GM19452 (cell line): ENCODE measurements around the gene ASRGL1.

Experiments used
- ATAC-seq: cut with Tn5 transposase; IDR thresholded peaks from one replicate; pipeline ENCODE4 v1.9.1; 2021; ENCODE audit not compliant: unreplicated experiment

ASRGL1 gene

DNA sequence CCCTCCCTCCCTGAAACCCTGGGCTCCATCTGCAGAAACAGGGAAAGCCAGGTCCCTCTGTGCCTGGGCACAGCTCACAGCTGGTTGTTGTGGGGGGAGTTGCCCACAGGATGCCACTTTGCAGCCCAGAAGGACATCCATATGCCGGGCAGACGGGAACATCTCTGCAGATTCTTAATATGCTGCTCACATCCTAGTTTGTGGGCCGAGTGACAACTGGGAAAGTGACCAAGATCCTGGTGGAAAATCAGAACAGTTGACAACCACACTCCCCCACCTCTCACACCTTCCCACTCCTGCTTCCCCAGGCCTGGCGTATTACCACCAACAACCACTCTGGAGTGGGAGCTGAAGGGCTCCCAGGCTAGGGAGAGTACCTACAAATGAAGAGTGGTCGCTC, 74.3 kb downstream of the ASRGL1 start:
- ATAC-seq, result no peak

DNA sequence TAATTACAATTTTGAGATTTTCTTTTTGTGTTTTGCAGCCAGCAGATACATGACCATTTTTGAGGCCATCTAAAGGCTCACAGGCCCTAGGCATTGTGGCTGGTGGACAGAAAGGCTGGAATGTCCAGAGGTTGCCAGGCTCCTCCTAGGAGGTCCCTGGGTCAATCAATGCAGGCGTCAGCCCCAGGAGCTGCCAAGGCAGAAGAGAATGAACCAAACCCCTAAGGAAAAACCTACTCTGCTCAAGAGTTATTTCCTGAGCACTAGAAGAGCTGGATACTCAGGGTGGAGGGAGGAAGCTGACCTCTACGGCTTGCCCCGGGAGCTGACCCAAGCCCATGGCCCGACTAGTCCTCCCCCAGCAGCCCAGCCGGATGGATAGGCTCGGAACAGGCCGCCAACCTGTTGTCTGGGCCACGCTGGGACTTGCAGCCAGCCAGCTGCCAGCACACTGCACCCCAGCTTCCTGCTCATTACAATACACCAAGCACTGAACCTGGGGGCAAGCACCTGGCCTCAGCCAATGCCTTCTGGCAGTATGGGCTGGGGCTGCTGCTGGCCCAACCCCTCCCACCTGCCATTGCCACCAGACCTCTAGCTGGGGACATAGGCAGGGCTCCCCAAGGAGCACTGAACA, 75.9 kb downstream of the ASRGL1 start:
- ATAC-seq, result no peak

DNA sequence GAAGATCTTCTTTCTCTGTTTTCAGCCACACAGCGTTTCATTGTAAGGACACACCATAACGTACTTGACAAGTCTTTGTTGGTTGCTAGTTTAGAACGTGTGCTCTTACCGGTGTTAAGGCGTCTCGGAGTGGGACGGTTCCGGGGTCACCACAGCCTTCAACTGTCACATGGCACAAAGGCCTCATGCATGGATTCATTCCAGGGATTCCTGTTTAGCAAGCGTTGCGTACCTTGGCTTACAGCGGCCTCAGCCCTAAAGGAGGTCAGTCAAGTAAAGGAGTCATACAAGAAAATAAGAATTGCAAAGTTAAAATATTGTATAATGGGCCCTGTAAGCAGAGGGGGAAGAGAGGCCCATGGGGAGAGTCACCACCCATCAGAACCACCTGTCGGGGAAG, 79.3 kb downstream of the ASRGL1 start:
- no peak for ATAC-seq

DNA sequence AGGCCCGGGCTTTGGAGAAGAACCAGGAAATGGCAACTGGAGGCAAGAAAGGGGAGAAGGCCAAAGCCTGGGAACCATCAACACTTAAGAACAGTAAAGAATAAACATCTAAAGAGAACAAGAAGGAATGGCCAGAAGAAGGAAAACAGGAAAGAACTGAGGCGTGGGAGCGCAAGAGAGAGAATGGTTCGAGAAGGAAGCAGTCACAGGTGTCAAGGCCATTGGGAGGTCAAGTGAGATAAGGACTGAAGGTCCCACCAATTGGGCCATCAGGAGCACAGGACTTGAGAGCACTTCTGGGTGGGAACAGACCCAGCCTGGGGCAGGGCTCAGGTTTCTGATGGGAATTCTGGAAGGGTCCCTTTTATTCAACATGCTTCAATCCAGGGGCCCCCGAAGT, 80.9 kb downstream of the ASRGL1 start:
- no peak for ATAC-seq

DNA sequence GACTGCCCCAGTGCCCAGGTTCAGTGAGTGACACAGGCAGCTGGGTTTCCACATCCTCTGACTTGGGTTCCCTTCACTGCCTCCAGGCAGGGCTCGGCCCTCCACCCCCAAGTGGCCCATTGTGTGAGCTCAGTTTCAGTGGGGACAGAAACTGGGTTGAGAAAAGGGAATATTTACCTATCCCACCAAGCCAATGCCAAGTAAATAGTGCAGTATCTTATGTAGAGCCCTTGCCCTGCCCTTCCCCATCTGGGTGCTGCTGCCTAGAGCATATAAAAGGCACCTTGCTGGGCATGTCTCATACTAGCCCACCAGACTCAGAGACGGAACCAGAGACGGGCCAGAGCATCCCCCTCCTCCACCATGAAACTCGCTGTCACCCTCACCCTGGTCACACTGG, 81.5 kb downstream of the ASRGL1 start, which contains the start of gene SCGB1A1:
Gene SCGB1A1, plus strand, starts transcription at position 301 of the 400 bp plus-strand sequence. Its CDS starts 63 bp downstream, at position 364.
- no peak for ATAC-seq

DNA sequence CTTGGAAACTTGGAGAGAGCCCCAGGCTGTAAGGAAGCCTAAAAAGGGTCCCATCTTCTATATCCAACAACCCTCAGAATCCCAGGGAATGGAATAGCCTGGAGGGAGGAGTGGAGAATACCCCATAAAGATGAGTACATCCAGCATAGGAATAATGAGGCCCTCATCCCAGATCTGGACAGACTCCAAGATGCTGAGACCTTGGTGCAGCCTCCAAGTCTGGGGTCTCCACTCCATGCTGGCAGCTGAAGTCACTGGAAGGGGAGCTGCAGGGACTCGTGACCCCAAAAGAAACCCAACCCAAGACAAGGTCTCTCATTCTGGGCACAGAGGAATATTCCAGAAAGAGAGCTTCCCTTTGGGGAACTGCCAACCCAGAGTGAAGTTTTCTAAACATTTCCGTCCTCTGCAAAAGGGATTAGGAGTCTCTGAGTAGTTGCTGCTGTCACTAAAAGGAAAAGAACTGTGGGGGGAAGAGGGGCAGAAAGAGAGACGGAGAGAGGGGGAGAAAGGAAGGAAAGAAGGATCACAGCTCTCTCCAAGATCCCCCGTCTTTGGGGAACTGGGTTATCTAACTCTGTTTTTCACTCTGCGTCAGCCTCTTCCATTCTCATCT, 82.2 kb downstream of the ASRGL1 start:
- ATAC-seq, result no peak

DNA sequence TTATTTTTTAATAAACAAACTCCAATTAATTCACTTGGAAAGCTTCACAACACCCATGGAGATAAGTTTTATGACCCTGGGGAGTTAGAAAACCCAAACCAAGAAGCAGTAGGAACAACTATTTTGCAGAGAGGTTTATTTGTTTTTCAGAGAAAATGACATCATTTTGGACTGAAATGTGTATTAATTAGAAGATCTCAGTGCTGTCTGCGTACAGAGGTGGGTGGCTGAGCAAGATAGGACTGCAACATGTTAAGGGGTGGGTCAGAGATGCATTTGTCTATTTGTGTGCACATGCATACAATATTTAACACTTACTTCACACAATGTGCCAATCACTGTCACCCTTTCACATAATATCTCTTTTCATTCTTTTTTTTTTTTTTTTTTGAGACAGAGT, 82.7 kb downstream of the ASRGL1 start:
- no peak for ATAC-seq

DNA sequence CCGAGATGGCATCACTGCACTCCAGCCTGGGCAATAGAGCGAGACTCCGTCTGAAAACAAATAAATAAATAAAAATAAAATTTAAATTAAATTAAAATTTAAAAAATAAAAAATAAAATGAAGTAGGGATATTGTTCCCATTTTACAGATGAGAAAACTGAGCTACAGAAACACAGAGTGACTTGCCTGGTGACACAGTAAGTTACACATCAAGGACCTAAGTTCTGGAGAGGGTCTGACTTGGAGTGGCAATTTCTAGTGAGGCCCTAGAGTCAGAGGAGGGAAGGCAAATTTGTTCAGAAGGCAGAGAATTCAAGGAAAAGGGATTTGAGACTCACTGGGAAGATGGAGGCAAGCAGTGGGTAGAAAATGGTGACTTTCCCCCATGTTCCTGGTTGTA, 83.6 kb downstream of the ASRGL1 start:
- no peak for ATAC-seq

DNA sequence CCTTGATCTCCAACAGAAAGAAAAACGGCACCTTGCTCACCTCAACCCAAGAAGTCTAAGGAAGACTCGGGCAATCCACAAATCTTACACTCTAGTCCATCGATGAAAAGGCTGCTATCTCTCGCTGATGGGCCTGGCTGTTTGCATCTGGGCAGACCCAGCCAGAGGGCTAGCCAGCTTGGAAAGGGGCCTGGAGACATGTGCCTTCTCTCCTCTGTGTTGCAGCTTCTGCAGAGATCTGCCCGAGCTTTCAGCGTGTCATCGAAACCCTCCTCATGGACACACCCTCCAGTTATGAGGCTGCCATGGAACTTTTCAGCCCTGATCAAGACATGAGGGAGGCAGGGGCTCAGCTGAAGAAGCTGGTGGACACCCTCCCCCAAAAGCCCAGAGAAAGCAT, 84.7 kb downstream of the ASRGL1 start:
- no peak for ATAC-seq

DNA sequence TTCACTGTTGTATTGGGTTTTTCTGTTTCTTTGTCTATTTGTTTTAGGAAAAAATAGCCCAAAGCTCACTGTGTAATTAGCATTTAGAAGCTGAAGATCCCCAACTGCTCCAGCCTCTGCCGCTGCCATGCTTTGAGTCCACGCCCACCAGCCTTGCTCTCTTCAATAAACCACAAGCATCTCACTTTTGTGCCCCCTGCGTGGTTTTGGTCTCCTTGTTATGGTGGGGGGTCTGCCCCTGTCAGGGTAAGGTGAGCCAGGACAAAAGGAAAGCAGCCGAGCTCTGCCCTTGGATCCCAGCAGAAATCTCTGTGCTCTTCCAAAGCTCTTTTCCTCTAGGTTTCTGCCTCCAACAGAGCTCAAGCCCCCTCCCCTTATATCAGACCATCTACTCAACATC, 85.8 kb downstream of the ASRGL1 start:
- ATAC-seq, result no peak

DNA sequence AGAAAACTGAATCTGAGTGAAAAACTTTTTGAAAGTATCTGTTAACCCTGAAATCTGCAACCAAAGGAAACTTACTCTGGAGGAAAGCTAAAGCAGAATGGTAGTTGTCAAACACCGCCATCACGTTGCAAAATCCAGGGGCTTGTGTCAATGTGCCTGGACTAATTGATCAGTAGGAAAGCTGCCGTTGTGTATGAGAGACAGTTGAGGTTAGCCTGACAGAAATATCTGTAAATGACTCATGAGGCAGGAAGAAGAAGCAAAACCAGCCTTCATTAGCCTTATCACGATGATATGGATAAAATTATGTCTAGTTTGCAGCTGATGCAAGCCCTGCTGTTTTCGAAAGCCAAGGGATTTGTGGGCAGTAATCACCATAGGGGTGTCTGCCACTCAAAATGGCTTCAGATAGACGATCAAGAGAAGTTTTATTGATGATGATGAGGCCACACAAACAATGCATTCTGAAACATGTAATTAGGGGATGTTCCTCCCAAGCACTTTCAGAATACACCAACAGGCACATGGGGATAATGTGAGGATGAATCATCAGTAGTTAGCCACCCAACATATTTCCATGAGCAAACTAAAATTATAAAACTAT, 90.5 kb downstream of the ASRGL1 start:
- no peak for ATAC-seq

DNA sequence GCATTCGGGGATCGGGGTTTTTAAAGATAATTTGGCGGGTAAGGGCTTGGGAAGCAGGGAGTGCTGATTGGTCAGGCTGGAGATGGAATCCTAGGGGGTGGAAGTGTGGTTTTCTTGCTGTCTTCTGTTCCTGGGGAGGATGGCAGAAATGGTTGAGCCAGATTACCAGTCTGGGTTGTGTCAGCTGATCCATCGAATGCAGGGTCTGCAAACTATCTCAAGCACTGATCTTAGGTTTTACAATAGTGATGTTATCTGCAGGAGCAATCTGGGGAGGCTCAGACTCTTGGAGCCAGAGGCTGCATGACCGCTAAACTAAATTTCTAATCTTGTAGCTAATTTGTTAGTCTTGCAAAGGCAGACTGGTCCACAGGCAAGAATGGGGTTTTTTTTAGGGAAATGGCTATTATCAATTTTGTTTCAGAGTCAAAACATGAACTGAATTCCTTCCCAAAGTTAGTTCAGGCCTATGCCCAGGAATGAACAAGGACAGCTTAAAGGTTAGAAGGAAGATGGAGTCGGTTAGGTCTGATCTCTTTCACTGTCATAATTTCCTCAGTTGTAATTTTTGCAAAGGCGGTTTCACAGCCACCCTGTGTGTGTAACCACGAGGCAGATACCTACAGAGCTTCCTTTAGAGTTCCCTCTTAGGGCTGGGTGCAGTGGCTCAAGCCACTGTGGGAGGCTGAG, 91.8 kb downstream of the ASRGL1 start:
- ATAC-seq, result no peak

DNA sequence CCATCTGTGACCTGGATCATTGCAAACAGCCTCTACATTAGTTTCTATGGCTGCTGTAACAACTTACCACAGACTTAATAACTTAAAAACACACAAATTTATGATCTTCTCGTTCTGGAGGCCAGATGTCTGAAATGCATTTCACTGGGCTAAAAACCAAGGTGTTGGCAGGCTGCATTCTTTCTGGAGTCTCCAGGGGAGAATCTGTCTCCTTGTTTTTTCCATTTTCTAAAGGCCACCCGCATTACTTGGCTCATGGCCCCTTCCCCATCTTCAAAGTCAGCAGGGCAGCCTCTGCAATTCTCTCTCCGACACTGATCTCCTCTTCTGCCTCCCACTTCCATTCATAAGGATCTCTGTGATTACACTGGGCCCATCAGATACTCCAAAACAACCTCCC, 93.2 kb downstream of the ASRGL1 start:
- ATAC-seq, result no peak

DNA sequence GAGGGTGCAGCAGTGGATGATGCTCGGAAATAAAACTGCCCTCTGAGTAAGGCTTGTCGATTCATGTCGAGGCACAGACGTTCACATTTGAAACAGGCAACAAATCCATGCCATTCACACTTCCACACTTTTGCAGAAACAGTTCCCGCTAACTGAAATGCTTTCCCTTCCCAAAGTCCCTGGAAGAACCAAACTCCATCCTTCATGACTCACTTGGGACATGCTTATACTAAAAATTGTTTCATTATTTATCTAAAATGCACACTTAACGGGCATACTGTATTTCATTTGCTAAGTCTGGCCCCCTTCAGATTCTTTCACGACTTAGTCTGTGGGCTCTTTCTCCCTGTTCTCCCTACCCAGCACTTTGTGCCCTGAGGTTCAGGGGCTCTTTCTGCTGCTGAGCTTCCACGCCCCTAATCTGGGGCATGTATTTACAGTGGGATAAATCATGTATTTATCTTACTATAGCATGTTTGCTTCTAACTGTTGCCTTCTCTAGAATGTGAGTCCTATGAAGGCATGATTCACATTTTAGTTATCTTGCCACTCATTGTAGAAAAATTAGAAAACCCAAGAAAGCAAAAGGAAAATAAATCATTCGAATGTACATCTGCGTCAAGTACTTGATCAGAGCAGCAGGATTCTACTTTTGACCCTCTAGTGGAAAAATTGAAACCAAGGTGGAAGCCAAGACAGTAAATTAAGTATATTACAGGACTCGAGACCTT, 94.1 kb downstream of the ASRGL1 start:
- ATAC-seq, result no peak

DNA sequence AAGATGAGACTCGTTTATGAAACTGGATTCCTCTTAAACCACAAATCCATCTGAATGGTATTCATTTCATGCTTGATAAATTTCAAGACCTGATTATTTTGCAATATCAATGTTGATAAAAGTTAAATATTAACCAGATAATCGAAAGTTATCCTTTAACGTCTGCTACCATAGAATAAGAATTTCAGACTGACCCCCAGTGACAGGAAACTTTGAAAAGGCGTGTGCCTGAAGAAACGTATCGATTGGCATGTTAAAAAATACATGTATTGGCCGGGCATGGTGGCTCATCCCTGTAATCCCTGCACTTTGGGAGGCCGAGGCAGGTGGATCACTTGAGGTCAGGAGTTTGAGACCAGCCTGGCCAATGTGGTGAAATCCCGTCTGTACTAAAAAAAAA, 95.4 kb downstream of the ASRGL1 start:
- no peak for ATAC-seq

DNA sequence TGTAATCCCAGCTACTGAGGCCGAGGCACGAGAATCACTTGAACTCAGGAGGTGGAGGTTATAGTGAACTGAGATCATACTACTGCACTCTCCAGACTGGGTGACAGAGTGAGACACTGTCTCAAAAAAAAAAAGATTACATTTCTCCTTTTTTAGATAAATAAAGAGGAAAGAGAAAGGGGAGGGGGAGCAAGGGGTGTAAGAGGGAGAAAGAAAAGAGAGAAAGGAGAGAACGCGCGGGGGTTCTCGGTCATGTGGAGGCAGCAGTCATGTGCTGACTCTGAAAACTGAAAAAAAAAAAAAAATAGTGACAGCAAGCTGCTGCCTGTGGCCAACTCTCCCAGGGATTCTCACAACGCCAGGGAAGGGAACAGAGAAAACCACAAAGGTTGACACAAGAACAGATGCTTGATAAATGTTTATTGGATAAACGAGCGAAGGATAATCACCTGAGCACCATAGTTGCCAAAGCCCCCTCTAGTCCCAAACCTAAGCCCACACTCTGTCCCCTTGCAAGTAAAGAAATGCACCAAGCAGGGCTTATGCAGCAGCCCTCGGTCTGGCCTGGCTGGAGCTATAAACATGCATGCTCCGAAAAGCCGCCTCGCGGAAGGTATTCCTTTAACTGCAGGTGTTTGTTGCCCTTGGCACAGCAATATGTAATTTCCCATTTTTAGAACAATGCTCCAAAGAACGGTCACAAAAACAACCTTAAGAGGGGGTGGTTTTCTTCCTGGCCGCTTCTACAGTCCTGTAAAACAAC, 96.1 kb downstream of the ASRGL1 start:
- no peak for ATAC-seq

DNA sequence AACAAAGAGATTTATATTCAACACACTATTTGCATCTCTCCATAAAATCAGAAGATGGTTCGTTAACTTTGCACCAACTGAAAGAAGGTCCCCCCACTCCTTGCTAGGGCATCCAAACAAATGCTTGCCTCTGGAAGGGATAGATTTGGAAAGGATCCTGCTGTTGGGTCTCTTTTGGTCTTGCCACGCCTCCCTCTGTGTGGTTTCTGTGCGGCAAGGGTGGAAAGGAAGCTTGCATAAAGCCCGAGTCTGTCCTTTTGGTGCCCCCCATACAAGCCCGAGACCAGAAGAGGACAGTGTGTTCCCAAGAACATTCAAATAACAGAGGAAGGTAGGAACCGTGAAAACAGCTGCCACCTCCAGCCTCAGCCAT, 96.6 kb downstream of the ASRGL1 start:
- no peak for ATAC-seq

DNA sequence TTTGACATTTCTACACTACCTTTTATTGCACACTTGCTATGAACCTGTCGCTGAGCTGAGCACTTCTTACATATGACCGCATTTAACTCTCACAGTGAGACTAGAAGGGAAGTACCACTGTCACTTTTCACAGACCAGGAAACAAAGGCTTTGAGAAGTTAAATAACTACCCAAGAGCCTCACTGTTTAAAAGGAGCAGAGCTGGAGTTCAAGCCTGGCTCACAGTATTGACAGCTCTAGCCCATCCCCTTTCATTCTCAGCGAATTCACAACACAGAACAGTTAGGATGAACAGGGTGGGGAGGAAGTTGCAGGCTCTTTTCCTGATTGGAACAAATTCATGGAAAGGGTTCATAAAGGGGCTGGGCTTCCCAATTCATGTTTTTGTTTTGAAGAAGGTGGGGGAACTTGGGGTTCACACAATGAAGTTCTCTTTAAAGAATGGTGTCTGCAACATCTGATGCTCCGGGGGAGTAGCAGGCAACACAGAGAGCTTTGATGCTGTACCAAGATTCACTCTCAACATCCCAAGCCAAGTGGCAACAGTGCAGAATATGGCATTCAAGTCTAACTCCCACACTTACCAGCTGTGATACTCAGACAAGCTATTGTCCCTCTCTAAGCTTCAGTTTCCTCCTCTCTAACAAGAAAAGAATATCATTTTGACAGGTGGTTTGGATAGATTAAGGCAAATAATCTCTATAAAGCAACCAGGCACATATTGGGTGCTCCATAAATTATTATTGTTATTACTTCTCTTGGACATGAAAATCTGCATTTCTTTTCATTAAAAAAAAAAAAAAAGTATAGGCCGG, 98.8 kb downstream of the ASRGL1 start:
- ATAC-seq, result no peak

DNA sequence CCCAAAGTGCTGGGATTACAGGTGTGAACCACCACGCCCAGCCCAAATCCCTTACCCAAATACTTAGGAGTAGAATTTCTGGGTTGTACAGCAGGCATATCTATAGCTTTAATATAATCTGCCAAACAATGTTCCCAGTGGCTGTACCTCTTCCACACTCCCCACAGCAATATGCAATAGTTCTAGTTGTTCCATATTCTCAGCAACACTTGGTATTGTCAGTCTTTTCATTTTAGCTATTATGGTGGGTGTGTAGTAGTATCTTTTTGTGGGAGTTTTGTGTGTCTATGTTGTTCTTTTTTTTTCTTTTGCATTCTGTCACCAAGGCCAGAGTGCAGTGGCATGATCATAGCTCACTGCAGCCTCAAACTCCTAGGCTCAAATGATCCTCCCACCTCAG, 100.4 kb downstream of the ASRGL1 start:
- no peak for ATAC-seq

DNA sequence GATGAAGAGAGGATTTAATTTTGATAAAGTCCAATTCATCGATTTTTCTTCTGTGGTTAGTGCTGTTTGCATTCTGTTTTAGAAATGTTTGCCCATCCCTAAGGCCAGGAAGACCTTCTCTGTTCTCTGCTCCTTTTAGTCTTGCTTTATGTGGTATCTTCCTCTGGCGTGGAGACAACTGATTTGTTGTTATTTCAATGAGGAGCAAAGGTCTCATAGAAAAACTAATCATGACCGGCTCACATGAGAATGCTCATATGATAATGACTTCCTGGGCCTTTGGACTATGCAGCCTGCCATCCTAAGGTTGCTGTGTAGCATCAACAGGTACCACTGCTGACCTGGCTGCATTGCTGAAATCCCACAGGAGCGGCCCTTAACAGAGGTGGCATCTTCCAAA, 101.4 kb downstream of the ASRGL1 start:
- no peak for ATAC-seq
